Osteoblast (primary cell): ENCODE results near the gene ADAM8. TPM values are rescaled to one million over a fixed set of nuclear protein-coding genes. Genes with fewer than 3 reads are reported as not detected.

ENCODE experiments used
- DNase-seq: peaks from one replicate; pipeline ENCODE4 v3.0.0; 2011; ENCODE audit warnings: low spot score, mixed read lengths; ENCODE audit not compliant: insufficient read length; ENCODE audit errors: missing footprints
- H2AFZ ChIP-seq: 2 replicates; pipeline ENCODE4 v1.6.0; 2011; ENCODE audit warnings: mild to moderate bottlenecking, low read length
- H3K27ac ChIP-seq: 2 replicates; pipeline ENCODE4 v1.5.1; 2011; ENCODE audit warnings: mild to moderate bottlenecking, low read depth, low read length, moderate library complexity
- H3K27me3 ChIP-seq: 2 replicates; pipeline ENCODE4 v1.6.0; 2012; ENCODE audit warnings: mild to moderate bottlenecking, control low read depth, inconsistent platforms, low read length, moderate library complexity; ENCODE audit not compliant: insufficient read depth
- H3K36me3 ChIP-seq: 2 replicates; pipeline ENCODE4 v1.5.1; 2011; ENCODE audit warnings: mild to moderate bottlenecking, low read length, control low read depth, moderate library complexity; ENCODE audit not compliant: insufficient read depth
- H3K4me1 ChIP-seq: 2 replicates; pipeline ENCODE4 v1.5.1; 2011; ENCODE audit warnings: mild to moderate bottlenecking, low read length, control low read depth, moderate library complexity; ENCODE audit not compliant: insufficient read depth
- H3K4me2 ChIP-seq: 2 replicates; pipeline ENCODE4 v1.6.0; 2011; ENCODE audit warnings: mild to moderate bottlenecking, low read length; ENCODE audit not compliant: insufficient read depth
- H3K4me3 ChIP-seq: fragments of 200-600 bp; sonication (generic); 3 replicates; pipeline ENCODE4 v1.5.1; 2012; ENCODE audit warnings: mild to moderate bottlenecking, low read length, inconsistent platforms; ENCODE audit not compliant: insufficient read depth
- H3K79me2 ChIP-seq: 2 replicates; pipeline ENCODE4 v1.6.0; 2012; ENCODE audit warnings: mild to moderate bottlenecking, low read length, control low read depth, inconsistent platforms; ENCODE audit not compliant: insufficient read depth
- H3K9me3 ChIP-seq: 2 replicates; pipeline ENCODE4 v1.5.1; 2011; ENCODE audit warnings: low read depth, low read length, control low read depth
- H4K20me1 ChIP-seq: 2 replicates; pipeline ENCODE4 v1.6.0; 2012; ENCODE audit warnings: mild to moderate bottlenecking, low read length, control low read depth; ENCODE audit not compliant: insufficient read depth
- total RNA-seq: library from RNA; depleted of rRNA; stranded (reverse); fragments of >200 nt; gene quantifications from 2 replicates; pipeline ENCODE4 v1.2.3, GENCODE V29; 2012
- TF ChIP-seq, protein P1 (sequence below): IDR thresholded peaks from 2 replicates; pipeline ENCODE4 v1.5.1; 2011; ENCODE audit warnings: mild to moderate bottlenecking, low read depth, low read length, moderate library complexity; ENCODE audit errors: extremely low read depth

The ADAM8 gene
- total RNA-seq, 1 donor = 2.2 TPM

DNA sequence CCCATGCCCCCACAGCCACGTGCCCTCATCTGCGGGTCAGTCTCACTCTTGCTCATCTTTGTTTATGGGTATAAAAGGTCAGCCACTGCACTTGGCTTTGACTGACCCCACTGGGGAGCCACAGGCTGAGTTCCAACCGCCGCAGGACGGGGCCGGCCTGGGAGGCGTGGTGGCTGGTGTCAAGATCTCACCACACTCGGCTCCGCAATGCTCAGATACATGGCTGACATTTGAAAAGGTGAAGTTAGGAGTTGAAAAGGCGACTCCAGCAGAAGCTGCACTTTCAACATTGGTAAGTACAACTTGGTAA, 17.1 kb upstream of the ADAM8 start:
- H3K4me2 ChIP-seq = no peak overlapping the region
- no peaks in the 10 kb centered on the region for H3K79me2 ChIP-seq
- peak overlapping the region; percentile 35 for H3K27ac ChIP-seq
- H3K4me1 ChIP-seq = peaks cover 18% of the 10 kb centered on the region
- H3K4me3 ChIP-seq = no peak overlapping the region
- TF ChIP-seq, protein P1, sequence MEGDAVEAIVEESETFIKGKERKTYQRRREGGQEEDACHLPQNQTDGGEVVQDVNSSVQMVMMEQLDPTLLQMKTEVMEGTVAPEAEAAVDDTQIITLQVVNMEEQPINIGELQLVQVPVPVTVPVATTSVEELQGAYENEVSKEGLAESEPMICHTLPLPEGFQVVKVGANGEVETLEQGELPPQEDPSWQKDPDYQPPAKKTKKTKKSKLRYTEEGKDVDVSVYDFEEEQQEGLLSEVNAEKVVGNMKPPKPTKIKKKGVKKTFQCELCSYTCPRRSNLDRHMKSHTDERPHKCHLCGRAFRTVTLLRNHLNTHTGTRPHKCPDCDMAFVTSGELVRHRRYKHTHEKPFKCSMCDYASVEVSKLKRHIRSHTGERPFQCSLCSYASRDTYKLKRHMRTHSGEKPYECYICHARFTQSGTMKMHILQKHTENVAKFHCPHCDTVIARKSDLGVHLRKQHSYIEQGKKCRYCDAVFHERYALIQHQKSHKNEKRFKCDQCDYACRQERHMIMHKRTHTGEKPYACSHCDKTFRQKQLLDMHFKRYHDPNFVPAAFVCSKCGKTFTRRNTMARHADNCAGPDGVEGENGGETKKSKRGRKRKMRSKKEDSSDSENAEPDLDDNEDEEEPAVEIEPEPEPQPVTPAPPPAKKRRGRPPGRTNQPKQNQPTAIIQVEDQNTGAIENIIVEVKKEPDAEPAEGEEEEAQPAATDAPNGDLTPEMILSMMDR = no peak
- DNase-seq = no peak
- H3K9me3 ChIP-seq = no peaks in the 10 kb centered on the region
- peaks cover 6% of the 10 kb centered on the region for H4K20me1 ChIP-seq
- H3K36me3 ChIP-seq = peaks cover 58% of the 10 kb centered on the region
- H2AFZ ChIP-seq = no peak overlapping the region
- no peaks in the 10 kb centered on the region for H3K27me3 ChIP-seq

DNA sequence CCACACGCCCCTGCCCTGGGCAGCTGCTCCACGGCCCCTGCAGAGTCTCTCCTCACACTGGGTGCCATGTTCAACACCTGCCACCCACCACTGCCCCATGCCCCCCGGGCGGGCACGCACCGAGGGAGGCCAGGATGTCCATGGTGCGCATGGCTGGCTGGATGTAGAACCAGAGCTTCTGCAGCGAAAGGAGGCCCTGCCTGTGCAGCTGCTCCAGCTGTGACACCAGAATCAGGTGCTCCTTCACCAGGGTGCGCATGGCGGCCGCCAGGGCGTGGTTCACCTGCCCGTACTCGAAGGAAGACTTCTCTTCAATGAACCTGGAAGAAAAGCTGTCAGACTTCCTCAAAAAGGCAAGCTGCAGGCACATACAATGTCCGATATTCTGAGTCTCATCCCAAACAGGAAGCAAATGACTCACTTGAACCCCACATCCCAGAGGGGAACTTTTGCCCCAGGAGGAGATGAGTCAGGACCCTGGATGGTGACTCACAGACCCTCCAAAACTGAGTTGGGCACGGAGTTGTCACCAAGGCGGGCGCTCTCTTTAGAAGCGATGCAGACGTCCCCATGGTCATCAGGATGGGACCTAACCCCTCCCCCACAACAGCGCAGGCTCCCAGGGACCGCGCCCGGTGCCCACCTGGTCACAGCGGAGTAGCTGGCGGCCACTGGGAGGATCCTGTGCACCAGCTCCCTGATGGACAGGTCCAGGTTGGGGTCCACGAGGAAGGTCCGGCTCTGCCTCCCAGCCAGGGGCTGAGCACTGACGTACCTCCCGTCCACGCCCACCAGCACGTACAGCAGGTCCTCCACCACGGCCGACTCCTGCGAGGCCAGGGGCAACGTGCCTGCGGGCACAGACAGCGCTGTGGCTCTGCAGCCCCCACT, 16.5 kb upstream of the ADAM8 start:
- peaks cover 6% of the 10 kb centered on the region for H4K20me1 ChIP-seq
- no peaks in the 10 kb centered on the region for H3K27me3 ChIP-seq
- H2AFZ ChIP-seq = no peak overlapping the region
- peaks cover 57% of the 10 kb centered on the region for H3K36me3 ChIP-seq
- H3K9me3 ChIP-seq = no peaks in the 10 kb centered on the region
- H3K4me1 ChIP-seq = peaks cover 18% of the 10 kb centered on the region
- peak overlapping the region; percentile 65 for H3K4me2 ChIP-seq
- DNase-seq = peak; percentile 99
- peak overlapping the region; percentile 35 for H3K27ac ChIP-seq
- H3K79me2 ChIP-seq = no peaks in the 10 kb centered on the region
- TF ChIP-seq, protein P1 = no peak
- peak overlapping the region; percentile 33 for H3K4me3 ChIP-seq

DNA sequence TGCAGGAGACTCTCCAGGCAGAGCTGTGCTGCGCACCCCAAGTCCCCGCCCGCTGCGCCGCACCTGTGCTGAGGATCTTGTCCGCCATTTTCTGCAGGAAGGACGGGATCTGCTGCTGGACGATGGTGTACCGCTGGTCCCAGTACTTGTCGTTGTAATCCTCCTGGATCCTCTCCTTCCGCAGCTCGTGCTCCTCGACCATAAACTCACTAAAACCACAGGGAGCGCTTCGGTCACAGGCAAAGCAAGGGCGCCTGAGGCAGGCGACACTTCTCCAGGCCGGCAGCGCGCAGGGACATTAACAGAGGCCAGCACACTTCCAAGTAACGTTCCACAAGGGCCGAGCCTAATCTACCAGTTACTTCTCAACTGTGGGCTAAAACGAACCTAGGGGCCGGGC, 13.1 kb upstream of the ADAM8 start:
- TF ChIP-seq, protein P1 = no peak
- H3K4me1 ChIP-seq = peaks cover 18% of the 10 kb centered on the region
- peaks cover 6% of the 10 kb centered on the region for H3K79me2 ChIP-seq
- no peaks in the 10 kb centered on the region for H3K9me3 ChIP-seq
- H2AFZ ChIP-seq = no peak overlapping the region
- H3K27ac ChIP-seq = no peak overlapping the region
- no peak overlapping the region for H3K4me3 ChIP-seq
- DNase-seq = no peak
- H3K36me3 ChIP-seq = peaks cover 54% of the 10 kb centered on the region
- no peak overlapping the region for H3K4me2 ChIP-seq
- H3K27me3 ChIP-seq = no peaks in the 10 kb centered on the region
- peaks cover 13% of the 10 kb centered on the region for H4K20me1 ChIP-seq

DNA sequence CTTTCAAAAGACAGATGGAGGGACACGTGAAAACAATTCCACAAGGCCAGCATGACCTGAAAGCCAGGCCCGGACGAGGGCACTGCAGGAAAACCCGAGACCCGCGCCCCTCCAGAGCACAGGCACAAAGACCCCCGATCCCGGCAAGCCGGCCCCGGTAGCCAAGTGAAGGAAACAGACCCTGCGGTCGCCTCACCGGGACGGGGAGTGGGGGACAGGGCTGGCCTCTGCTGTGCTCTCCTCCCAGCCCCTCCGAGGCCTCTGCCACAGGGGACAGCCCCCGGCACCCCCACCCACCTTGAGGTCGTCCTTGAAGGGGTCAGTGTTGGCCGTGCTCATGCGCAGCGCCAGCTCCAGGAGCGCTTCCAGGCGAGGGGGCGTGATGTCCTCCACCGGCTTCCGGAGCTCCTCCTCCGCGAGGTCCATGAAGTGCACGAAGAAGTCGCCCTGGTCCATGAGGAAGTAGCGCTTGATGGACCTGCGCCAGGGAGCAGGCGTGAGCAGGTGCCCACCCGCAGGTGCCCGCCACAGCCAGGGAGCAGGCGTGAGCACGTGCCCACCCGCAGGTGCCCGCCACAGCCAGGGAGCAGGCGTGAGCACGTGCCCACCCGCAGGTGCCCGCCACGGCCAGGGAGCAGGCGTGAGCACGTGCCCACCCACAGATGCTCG, 11.3 kb upstream of the ADAM8 start:
- peaks cover 63% of the 10 kb centered on the region for H3K36me3 ChIP-seq
- peaks cover 7% of the 10 kb centered on the region for H3K4me1 ChIP-seq

More for the DNA sequence above, 11.3 kb upstream of the ADAM8 start:
- H3K27me3 ChIP-seq = no peaks in the 10 kb centered on the region
- no peak overlapping the region for H3K4me2 ChIP-seq
- peaks cover 7% of the 10 kb centered on the region for H4K20me1 ChIP-seq
- peaks cover 6% of the 10 kb centered on the region for H3K79me2 ChIP-seq
- no peak for DNase-seq
- H2AFZ ChIP-seq = no peak overlapping the region
- TF ChIP-seq, protein P1 = no peak
- H3K9me3 ChIP-seq = no peaks in the 10 kb centered on the region
- no peak overlapping the region for H3K27ac ChIP-seq
- H3K4me3 ChIP-seq = no peak overlapping the region
